ENCODE data around the gene BAZ2B. TPM values are rescaled to one million over a fixed set of nuclear protein-coding genes. Genes with fewer than 3 reads are reported as not detected.

The BAZ2B gene
- polyA plus RNA-seq, 3 donors: 73.8 to 95.9 (median 79.9) TPM

DNA sequence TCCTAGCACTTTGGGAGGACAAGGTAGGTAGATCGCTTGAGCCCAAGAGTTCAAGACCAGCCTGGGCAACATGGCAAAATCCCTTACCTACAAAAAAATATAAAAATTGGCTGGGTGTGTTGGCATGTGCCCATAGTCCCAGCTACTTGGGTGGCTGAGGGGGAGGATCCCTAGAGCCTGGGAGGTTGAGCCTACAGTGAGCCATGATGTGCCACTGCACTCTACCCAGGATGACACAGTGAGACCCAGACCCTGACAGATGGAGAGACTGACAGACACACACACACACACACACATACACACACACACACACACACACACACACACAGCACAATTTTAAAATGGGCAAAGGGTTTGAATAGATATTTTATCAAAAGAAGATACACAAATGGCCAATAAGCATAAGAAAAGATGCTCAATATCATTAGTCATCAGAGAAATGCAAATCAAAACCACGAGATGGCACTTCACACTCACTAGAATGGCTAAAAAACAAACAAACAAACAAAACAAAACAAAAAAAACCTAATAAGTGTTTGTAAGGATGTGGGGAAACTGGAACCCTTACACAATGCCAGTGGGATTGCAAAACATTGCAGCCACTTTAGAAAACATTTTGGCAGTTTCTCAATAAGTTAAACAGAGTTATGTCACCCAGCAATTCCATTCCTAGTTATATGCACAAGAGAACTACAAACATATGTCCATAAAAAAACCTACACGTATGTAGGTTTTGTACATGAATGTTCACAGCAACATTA lies 42.3 kb downstream of the BAZ2B start:
- no peak for DNase-seq (ENCODE audit: low read depth in 3 of 3, low spot score in 2 of 3)

DNA sequence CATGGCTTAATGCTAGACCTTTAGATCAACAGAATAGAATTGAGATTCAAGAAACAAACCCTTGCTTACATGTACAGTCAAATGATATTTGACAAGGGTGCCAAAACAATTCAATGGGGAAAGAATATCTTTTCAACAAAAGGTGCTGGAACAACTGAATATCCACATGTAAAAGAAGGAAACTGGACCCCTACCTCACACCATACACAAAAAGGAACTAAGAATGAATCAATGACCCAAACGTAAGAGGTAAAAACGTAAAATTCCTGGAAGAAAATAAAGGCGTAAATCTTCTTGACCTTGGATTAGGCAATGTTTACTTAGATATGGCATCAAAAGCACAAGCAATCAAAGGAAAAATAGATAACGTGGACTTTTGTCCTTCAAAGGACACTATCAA lies 43.1 kb downstream of the BAZ2B start:
- no peak for DNase-seq (ENCODE audit: low read depth in 3 of 3, low spot score in 2 of 3)

DNA sequence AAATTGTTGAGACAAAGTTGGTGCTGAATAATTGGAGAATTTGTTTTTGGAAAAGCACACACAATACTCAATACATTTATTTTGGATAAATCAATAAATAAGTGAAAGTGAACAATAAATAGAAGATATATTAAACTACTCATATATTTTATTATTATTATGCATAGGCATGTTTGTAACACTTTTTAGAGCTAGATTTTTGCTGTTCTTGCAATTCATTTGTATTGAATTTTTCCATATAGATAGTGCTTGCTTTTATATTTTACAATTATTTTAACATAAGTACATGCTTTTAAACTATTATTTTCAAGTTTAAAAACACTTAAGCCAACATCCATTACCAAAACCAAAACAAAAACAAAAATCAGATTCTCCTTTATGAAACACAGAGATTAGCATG lies 43.9 kb downstream of the BAZ2B start:
- DNase-seq (ENCODE audit: low read depth in 3 of 3, low spot score in 2 of 3): no peak

- DNase-seq (ENCODE audit: low read depth in 3 of 3, low spot score in 2 of 3): no peak
These were observed 44.6 kb downstream of the BAZ2B start for GRCh38 chr2:159571540-159572260.

GRCh38 chr2:159564081-159564480 lies 52.3 kb downstream of the BAZ2B start:
- no peak for DNase-seq (ENCODE audit: low read depth in 3 of 3, low spot score in 2 of 3)

- no peak for DNase-seq (ENCODE audit: low read depth in 3 of 3, low spot score in 2 of 3)
These were observed 54.1 kb downstream of the BAZ2B start for GRCh38 chr2:159562248-159562647.

DNA sequence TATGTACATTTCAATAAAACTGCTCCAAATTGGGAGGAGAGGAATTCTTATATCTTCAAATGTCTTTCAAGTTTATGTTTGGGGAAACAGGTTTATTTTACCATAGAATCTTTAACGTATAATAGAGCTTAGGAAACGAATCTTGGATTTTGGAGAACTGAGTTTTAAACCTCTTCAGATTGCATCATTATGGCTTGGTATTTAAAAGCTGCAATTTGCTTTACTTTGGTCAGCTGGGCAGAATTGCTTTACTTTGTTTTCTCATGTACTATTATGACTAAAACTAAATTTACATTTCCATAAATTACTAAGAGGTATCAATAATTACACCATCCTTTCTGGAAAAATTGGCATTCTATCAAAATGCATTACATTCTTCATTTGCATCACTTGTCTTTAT lies 54.6 kb downstream of the BAZ2B start:
- no peak for DNase-seq (ENCODE audit: low read depth in 3 of 3, low spot score in 2 of 3)

DNA sequence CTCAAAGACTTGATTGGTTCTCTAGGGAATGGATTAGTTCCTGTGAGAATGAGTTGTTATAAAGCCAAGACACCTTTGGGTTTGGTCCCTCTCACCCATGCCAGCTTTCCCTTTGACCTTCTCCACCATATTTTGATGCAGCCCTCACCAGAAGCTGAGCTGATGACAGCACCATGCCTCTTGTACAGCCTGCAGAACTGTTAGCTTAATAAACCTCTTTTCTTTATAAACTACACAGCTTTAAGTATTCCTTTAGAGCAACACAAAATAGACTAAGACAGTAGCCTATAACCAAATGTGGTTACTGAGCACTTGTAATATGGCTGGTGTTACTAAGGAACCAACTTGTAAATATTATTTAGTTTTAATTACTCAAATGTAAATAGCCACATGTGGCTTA lies 55.1 kb downstream of the BAZ2B start:
- no peak for DNase-seq (ENCODE audit: low read depth in 3 of 3, low spot score in 2 of 3)

DNA sequence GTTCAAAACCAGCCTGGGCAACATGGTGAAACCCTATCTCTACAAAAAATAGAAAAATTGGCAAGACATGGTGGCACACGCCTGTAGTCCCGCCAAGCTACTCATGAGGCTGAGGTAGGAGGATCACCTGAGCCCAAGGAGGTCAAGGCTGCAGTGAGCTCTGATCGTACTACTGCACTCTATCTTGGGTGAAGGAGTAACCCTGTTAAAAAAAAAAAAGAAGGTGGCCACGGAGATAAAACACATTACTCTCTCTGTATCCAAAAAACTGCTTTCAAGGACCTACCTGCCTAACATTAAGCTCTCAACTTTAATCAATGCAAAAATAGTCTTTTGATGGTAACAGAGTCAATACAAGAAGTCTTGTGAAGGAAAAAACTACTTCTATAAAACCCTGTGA lies 57.3 kb downstream of the BAZ2B start:
- DNase-seq (ENCODE audit: low read depth in 3 of 3, low spot score in 2 of 3): no peak

DNA sequence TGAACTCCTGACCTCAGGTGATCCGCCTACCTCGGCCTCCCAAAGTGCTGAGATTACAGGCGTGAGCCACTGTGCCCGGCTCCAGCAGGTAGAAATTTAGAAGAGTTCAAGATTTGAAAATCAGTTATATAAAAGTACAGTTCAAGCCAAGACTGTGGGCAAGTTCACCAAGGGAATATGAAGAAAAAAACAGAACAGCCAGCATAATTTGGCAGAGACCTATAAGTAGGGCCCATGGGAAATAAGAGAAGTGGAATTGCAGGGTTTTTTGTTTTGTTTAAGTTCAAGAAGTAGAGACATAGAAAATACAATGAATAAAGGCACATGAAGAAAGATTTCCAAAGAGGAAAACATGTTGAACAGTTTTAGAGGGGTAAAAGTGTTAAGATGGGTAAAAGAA lies 57.9 kb downstream of the BAZ2B start:
- DNase-seq (ENCODE audit: low read depth in 3 of 3, low spot score in 2 of 3): no peak

- DNase-seq (ENCODE audit: low read depth in 3 of 3, low spot score in 2 of 3): no peak
These were observed 58.8 kb downstream of the BAZ2B start for GRCh38 chr2:159557437-159558034.

DNA sequence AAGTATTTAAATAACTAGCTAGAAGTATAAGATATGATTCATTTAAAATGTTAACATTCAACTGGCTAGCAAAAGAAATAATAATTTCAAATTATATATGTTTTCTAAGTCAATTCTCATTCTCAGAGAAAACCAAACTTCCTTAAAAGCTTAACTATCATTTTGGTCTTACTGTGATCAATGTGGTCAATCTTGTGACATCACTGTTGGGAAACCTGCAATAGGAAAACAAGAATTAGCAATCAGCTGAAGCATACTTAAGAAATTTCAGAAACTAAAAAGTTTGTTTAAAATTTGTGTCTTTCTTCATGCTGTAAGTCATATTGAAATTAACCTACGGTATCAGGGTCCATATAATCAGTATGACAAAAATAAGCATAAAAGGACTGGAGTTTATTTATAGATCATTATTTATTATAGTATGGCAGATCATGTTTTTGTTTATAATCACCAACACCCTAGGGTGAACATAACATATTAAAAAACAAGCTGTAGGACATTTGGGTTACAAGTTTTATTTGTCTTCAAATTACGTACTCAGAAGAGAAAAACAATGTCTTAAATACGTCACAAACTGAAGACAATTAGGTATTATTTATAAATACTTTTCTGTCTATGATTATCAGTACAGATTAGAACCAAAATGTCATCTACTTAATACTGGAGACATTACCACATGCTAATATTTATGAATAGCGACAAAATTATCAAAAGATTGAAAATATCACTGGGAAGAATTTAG lies 60.5 kb downstream of the BAZ2B start:
- DNase-seq (ENCODE audit: low read depth in 3 of 3, low spot score in 2 of 3): no peak

- no peak for DNase-seq (ENCODE audit: low read depth in 3 of 3, low spot score in 2 of 3)
These were observed 62.6 kb downstream of the BAZ2B start for GRCh38 chr2:159553727-159554126.

GRCh38 chr2:159551806-159552205 lies 64.5 kb downstream of the BAZ2B start:
- DNase-seq (ENCODE audit: low read depth in 3 of 3, low spot score in 2 of 3): no peak

DNA sequence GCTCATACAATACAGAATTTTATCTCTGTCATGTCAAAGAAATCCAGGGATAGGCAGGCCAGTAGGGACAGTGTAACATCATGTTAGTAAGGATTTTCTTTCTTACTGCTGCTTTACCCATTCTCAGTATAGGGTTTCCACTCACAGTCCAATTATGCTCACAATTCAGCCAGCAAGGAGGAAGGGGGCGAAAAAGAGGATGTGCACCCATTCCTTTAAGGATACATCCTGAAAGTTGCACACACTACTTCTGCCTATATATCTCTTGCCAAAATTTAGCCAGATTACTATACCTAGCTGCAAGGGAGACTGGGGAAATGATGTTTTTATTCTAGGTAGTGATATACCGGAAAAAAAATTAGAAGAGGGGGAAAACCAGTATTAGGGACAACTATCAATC lies 66.1 kb downstream of the BAZ2B start:
- no peak for DNase-seq (ENCODE audit: low read depth in 3 of 3, low spot score in 2 of 3)

DNA sequence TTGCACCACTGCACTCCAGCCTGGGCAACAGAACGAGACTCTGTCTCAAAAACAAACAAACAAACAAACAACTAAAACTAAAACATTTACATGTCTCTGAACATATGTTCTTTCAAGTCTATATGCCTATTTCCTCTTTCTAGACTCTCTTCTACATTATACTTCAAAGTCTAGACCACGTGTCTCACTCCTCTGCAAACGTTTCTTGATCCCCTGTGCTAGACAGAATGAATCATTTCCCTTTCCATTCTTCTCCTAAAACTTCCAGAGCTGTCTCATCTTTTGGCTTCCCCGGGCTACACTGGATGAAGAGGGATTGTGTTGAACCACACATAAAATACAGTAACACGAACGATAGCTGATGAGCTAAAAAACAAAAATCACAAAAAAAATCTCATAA lies 67.1 kb downstream of the BAZ2B start:
- DNase-seq (ENCODE audit: low read depth in 3 of 3, low spot score in 2 of 3): no peak

DNA sequence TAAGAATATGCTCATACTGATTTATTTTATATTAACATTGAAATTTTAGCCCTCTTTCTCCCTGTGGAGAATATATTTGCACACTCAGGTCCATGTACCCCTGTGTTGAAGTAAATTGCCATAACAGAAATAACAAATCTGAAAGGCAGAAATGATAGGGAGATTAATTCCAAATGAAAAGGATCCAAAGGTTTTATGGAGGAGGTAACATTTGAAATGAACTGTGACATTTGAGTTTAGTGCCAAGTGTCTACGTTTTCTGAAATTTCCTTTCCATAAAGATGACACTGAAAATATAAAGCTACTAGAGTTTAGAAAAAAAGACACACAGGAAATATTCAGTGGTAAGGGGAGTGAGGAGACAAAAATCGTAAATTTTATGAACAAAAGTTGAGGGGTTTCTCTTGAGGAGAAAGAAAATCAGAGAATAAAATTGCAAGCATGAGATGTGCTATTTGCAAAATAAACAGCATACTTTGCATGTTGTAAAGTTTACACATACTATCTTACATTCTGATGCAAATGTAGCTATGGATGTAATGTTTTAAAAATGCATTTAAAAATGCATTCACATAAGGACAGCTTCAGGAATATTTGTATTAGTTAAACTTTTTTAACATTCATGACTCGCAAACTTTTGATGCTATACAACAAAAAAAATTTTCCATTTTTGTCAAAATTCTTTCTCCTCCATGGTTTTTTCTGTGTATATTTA lies 69.5 kb downstream of the BAZ2B start:
- DNase-seq (ENCODE audit: low read depth in 3 of 3, low spot score in 2 of 3): no peak

DNA sequence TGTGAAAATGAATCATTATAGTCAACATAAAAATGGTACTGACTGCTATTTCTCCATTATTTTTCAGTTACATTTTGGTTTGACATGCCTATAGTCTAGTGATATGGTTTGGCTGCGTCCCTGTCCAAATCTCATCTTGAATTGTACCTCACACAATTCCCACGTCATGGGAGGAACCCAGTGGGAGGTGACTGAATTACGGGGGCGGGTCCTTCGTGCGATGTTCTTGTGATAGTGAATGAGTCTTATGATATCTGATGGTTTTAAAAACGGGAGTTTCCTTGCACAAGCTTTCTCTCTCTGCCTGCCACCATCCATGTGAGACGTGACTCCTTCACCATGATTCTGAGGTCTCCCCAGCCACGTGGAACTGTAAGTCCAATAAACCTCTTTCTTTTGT lies 70.3 kb downstream of the BAZ2B start:
- DNase-seq (ENCODE audit: low read depth in 3 of 3, low spot score in 2 of 3): no peak

GRCh38 chr2:159545085-159545484 lies 71.3 kb downstream of the BAZ2B start:
- no peak for DNase-seq (ENCODE audit: low read depth in 3 of 3, low spot score in 2 of 3)

DNA sequence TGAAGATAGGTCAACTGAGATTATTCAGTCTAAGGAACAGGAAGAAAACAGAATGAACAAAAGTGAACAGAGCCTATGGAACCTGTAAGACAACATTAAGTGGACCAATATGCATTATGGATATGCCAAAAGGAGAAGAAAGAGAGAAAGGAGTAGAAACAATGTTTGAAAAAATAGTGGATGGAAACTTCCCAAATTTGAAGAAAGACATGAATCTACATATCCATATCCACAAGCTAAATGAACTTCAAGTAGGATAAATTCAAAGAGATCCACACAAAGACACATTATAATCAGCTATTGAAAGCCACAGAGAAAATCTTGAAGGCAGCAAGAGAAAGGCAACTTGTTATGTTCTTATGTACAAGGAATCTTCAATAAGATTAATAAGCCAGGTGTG lies 74.2 kb downstream of the BAZ2B start:
- DNase-seq (ENCODE audit: low read depth in 3 of 3, low spot score in 2 of 3): no peak

GRCh38 chr2:159539701-159540100 lies 76.6 kb downstream of the BAZ2B start:
- no peak for DNase-seq (ENCODE audit: low read depth in 3 of 3, low spot score in 2 of 3)
